Karpas-422 (cell line): ENCODE results near the gene EML6. TPM values are rescaled to one million over a fixed set of nuclear protein-coding genes. Genes with fewer than 3 reads are reported as not detected.

Source experiments
- DNase-seq: peaks from one replicate; pipeline ENCODE4 v3.0.0-alpha.2; 2015
- H2AFZ ChIP-seq: fragments of 200-600 bp; sonication (generic); 2 replicates; pipeline ENCODE4 v1.6.1; 2014; ENCODE audit warnings: antibody characterized with exemption, low read length, mixed read lengths
- H3K27ac ChIP-seq: fragments of 200-600 bp; sonication (generic); 2 replicates; pipeline ENCODE4 v1.5.1; 2014; ENCODE audit warnings: mild to moderate bottlenecking, low read length, moderate library complexity
- H3K27me3 ChIP-seq: fragments of 200-600 bp; sonication (generic); 2 replicates; pipeline ENCODE4 v1.6.1; 2014; ENCODE audit warnings: low read length, mixed read lengths
- H3K36me3 ChIP-seq: fragments of 200-600 bp; sonication (generic); 2 replicates; pipeline ENCODE4 v1.6.1; 2014; ENCODE audit warnings: low read length, mixed read lengths; ENCODE audit not compliant: insufficient read depth
- H3K4me1 ChIP-seq: fragments of 200-600 bp; sonication (generic); 2 replicates; pipeline ENCODE4 v1.6.1; 2014; ENCODE audit warnings: mild to moderate bottlenecking, low read length, mixed read lengths
- H3K4me2 ChIP-seq: fragments of 200-600 bp; sonication (generic); 2 replicates; pipeline ENCODE4 v1.6.1; 2014; ENCODE audit warnings: low read length, low read depth, mild to moderate bottlenecking; ENCODE audit not compliant: poor library complexity, severe bottlenecking
- H3K4me3 ChIP-seq: fragments of 200-600 bp; sonication (generic); 2 replicates; pipeline ENCODE4 v1.5.1; 2014; ENCODE audit warnings: mild to moderate bottlenecking, antibody characterized with exemption, low read length, mixed read lengths
- H3K79me2 ChIP-seq: fragments of 200-600 bp; sonication (generic); 2 replicates; pipeline ENCODE4 v1.6.1; 2014; ENCODE audit warnings: mild to moderate bottlenecking, low read length, mixed read lengths
- H3K9ac ChIP-seq: fragments of 200-600 bp; sonication (generic); 2 replicates; pipeline ENCODE4 v1.6.0; 2014; ENCODE audit warnings: low read length
- H3K9me2 ChIP-seq: fragments of 200-600 bp; sonication (generic), shearing (Covaris generic); replicated peaks from 2 replicates; pipeline ENCODE4 v1.6.0; 2014; ENCODE audit warnings: mild to moderate bottlenecking, low read length, moderate library complexity; ENCODE audit not compliant: insufficient read depth
- H3K9me3 ChIP-seq: fragments of 300-700, 200-600 bp; sonication (generic); 2 replicates; pipeline ENCODE4 v1.6.1; 2014; ENCODE audit warnings: low read length, mixed read lengths
- H4K20me1 ChIP-seq: fragments of 200-600 bp; sonication (generic); 2 replicates; pipeline ENCODE4 v1.6.1; 2014; ENCODE audit warnings: mild to moderate bottlenecking, antibody characterized with exemption, low read length, low read depth; ENCODE audit not compliant: insufficient read depth
- total RNA-seq: library from RNA; depleted of rRNA; stranded (reverse); fragments of >200 nt; shearing (Covaris generic); gene quantifications from 2 replicates; pipeline ENCODE4 v1.2.3, GENCODE V29; 2014; ENCODE audit warnings: low replicate concordance

EML6 gene
- total RNA-seq, 1 experiment from 2014 or later, result 187 TPM

DNA sequence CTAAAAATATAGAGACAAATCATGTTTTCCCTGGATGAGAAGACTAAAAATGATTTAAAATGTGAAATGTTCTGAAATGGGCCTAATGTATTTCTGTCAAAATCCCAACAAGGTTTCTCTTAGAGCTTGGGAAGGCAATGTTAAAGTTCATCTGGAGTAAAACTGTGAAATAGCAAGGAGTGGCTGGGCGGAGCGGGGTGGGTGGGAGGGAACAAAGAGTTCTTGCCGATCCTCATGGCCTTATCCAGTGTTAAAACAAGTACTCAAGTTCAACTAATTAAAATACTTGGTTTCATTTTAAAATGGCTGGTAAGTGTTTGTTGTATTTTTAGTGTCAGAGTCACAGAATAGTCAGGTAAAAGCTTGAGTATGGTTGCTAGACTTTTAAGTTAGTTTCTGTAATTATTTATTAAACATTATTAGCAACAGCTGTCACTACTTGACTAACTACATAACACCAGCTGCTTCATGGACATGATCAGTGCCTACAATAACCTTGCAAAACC, 239.5 kb downstream of the EML6 start:
- H3K4me1 ChIP-seq, result peaks cover 4% of the 10 kb centered on the region; the same call in 1 of the 2 replicates
- H3K9me2 ChIP-seq, result no peaks in the 10 kb centered on the region
- H3K27me3 ChIP-seq, result no peaks in the 10 kb centered on the region
- no peak overlapping the region for H3K4me2 ChIP-seq
- H3K79me2 ChIP-seq, result no peaks in the 10 kb centered on the region
- no peak overlapping the region for H3K4me3 ChIP-seq
- no peak overlapping the region for H3K27ac ChIP-seq
- no peak overlapping the region for H3K9ac ChIP-seq
- peaks cover 63% of the 10 kb centered on the region for H3K36me3 ChIP-seq
- no peaks in the 10 kb centered on the region for H4K20me1 ChIP-seq
- no peaks in the 10 kb centered on the region for H3K9me3 ChIP-seq
- no peak for DNase-seq
- H2AFZ ChIP-seq, result no peak overlapping the region

DNA sequence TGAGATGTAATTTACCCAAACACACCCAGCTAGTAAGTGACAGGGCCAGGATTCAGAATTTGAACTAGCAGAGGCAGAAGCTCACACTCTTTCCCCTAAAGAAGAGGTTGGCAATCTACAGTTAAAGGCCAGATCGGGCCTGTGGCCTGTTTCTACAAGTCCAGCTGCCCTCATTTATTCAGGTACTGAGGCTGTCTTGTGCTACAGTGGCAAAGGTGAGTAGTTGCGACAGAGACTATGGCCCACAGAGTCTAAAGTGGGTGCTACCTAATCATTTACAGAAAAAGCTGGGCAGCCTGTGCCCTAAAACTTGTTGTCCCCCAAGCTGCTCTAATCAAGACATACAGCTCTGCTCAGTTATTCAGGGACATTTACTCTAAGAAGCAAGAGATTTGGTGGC, 240.0 kb downstream of the EML6 start:
- H3K36me3 ChIP-seq, result peaks cover 65% of the 10 kb centered on the region
- H3K9ac ChIP-seq, result no peak overlapping the region
- no peak overlapping the region for H2AFZ ChIP-seq
- peaks cover 4% of the 10 kb centered on the region; the same call in 1 of the 2 replicates for H3K4me1 ChIP-seq
- H3K27ac ChIP-seq, result no peak overlapping the region
- no peaks in the 10 kb centered on the region for H3K9me2 ChIP-seq
- no peaks in the 10 kb centered on the region for H4K20me1 ChIP-seq
- no peaks in the 10 kb centered on the region for H3K9me3 ChIP-seq
- no peak overlapping the region for H3K4me3 ChIP-seq
- H3K79me2 ChIP-seq, result no peaks in the 10 kb centered on the region
- no peak overlapping the region for H3K4me2 ChIP-seq
- no peak for DNase-seq
- H3K27me3 ChIP-seq, result no peaks in the 10 kb centered on the region

DNA sequence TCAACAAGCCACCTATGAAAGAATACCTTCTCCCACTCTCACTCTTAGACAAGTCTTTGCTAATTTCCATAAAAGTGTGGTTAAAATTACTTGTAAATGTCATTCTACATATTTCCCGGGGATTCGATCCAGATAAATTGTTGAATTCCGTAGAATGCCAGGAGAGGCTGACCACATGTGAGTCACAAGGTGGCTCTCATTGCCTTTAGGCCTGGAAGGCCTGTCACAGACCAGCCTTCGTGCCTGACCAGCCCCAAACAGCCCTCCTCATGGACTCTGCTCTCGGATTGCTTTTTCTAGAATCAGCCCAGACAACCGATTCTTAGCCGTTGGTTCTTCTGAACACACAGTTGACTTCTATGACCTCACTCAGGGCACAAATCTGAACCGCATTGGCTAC, 240.8 kb downstream of the EML6 start:
- Histone ChIP-seq H3K36me3 (peaks cover 65% of the 10 kb centered on the region; the same call in 1 of the 2 replicates), H3K9me2 (no peaks in the 10 kb centered on the region), H2AFZ (no peak overlapping the region), H3K9ac (no peak overlapping the region), H3K27ac (no peak overlapping the region), H3K79me2 (no peaks in the 10 kb centered on the region), H3K27me3 (no peaks in the 10 kb centered on the region), H3K9me3 (no peaks in the 10 kb centered on the region), H3K4me3 (no peak overlapping the region), H3K4me2 (no peak overlapping the region), H3K4me1 (peaks cover 5% of the 10 kb centered on the region; the same call in 1 of the 2 replicates), H4K20me1 (no peaks in the 10 kb centered on the region)
- DNase-seq, result no peak

DNA sequence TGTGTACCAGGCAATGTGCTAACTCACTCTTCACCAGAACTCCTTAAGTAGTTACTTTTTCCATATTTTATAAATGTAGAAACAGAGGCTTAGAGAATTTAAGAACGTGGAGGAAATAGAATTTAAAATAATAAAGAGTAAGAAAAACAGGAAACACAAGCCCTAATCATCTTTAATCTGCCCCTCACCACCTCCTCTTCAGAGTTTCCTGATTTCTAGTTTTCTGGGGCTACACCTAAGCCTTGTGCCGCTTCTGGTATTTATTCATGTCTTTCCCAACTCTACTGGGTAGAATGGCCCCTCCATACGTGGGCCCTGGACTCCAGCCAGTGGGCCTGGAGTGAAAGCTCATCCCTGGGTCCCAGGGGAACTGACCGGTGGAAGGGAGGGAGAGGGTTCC, 241.4 kb downstream of the EML6 start:
- no peaks in the 10 kb centered on the region for H3K79me2 ChIP-seq
- H3K9me2 ChIP-seq, result no peaks in the 10 kb centered on the region
- H3K27ac ChIP-seq, result no peak overlapping the region
- peaks cover 68% of the 10 kb centered on the region; the same call in 1 of the 2 replicates for H3K36me3 ChIP-seq
- H3K9ac ChIP-seq, result no peak overlapping the region
- H3K9me3 ChIP-seq, result no peaks in the 10 kb centered on the region
- H3K27me3 ChIP-seq, result no peaks in the 10 kb centered on the region
- H2AFZ ChIP-seq, result no peak overlapping the region
- H3K4me3 ChIP-seq, result no peak overlapping the region
- H3K4me1 ChIP-seq, result peaks cover 5% of the 10 kb centered on the region; the same call in 1 of the 2 replicates
- H3K4me2 ChIP-seq, result no peak overlapping the region
- DNase-seq, result no peak
- no peaks in the 10 kb centered on the region for H4K20me1 ChIP-seq

DNA sequence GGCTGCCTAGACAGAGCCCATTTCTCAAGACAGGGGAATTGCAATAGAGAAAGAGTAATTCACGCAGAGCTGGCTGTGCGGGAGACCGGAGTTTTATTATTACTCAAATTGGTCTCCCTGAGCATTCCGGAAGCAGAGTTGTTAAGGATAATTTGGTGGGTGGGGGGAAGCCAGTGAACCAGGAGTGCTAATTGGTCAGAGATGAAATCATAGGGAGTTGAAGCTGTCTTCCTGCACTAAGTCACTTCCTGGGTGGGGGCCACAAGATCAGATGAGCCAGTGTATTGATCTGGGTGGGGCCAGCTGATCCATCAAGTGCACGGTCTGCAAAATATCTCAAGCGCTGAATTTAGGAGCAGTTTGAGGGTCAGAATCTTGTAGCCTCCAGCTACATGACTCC, 242.0 kb downstream of the EML6 start:
- H3K4me3 ChIP-seq, result no peak overlapping the region

DNA sequence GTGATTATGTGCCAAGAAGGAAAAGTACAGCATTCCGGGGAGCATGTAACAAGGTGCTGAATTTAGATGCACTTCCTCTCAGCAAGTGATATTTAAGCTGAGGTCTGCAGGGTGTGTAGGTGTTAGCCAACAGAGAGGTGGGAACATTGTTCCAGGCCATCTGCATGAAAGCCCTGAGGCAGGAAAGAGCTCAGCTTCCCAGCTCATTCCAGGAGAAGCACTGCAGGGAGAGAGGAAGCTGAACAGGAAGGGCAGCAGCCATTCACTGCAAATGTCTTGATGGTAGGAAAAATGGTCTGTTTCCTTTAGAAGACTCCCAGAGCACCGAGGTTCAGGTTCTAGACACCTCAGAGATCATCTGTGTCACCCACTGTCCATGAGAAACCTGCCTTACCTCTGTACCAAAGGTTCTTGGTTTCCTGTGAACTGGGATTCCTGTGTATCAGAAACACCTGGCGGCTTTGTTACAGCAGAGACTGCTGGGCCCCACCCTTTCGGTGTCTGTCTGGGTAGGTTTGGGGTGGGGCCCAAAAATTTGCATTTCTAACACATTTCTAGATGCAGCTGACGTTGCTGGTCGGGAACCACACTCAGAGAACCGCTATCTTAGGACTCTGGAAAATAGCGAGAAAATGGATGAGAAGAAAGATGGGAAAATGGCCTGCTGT, 242.8 kb downstream of the EML6 start:
- H3K4me1 ChIP-seq, result peaks cover 5% of the 10 kb centered on the region; the same call in 1 of the 2 replicates
- no peaks in the 10 kb centered on the region for H3K9me3 ChIP-seq
- H3K9ac ChIP-seq, result no peak overlapping the region
- no peak overlapping the region for H3K4me2 ChIP-seq
- no peaks in the 10 kb centered on the region for H3K9me2 ChIP-seq
- peaks cover 74% of the 10 kb centered on the region; the same call in 1 of the 2 replicates for H3K36me3 ChIP-seq
- DNase-seq, result no peak
- peaks cover 6% of the 10 kb centered on the region for H3K79me2 ChIP-seq
- H4K20me1 ChIP-seq, result no peaks in the 10 kb centered on the region
- H3K4me3 ChIP-seq, result no peak overlapping the region
- H3K27me3 ChIP-seq, result no peaks in the 10 kb centered on the region
- no peak overlapping the region for H3K27ac ChIP-seq
- H2AFZ ChIP-seq, result no peak overlapping the region

More for the DNA sequence above, 242.0 kb downstream of the EML6 start:
- no peak overlapping the region for H3K9ac ChIP-seq
- no peaks in the 10 kb centered on the region for H3K9me2 ChIP-seq
- H3K9me3 ChIP-seq, result no peaks in the 10 kb centered on the region
- no peak overlapping the region for H2AFZ ChIP-seq
- H3K4me1 ChIP-seq, result peaks cover 5% of the 10 kb centered on the region; the same call in 1 of the 2 replicates
- H3K27ac ChIP-seq, result no peak overlapping the region
- no peaks in the 10 kb centered on the region for H4K20me1 ChIP-seq
- no peaks in the 10 kb centered on the region for H3K79me2 ChIP-seq
- no peaks in the 10 kb centered on the region for H3K27me3 ChIP-seq
- no peak overlapping the region for H3K4me2 ChIP-seq
- H3K36me3 ChIP-seq, result peaks cover 68% of the 10 kb centered on the region; the same call in 1 of the 2 replicates
- DNase-seq, result no peak

DNA sequence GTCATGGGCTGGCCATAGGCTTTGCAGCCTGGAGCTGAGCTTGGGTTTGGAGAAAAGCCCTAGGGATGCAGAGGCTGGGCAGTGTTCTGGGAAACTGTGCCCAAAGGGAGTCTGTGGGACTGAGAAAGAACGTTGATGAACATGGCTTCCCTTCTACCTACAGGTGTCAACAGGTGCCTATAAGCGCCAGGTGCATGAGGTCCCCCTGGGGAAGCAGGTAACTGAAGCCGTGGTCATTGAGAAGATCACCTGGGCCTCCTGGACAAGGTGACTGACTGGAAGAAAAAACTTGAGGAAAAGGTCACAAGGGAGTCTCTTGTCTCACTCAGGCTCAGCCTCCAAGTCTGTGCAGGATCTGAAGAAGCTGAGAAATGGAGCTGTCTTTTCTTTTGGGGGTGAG, 243.4 kb downstream of the EML6 start:
- Histone ChIP-seq H3K4me1 (peaks cover 5% of the 10 kb centered on the region; the same call in 1 of the 2 replicates), H3K4me3 (no peak overlapping the region), H3K9me3 (no peaks in the 10 kb centered on the region), H3K79me2 (peaks cover 11% of the 10 kb centered on the region), H3K9me2 (no peaks in the 10 kb centered on the region), H4K20me1 (no peaks in the 10 kb centered on the region), H2AFZ (no peak overlapping the region), H3K9ac (no peak overlapping the region), H3K4me2 (no peak overlapping the region), H3K27me3 (no peaks in the 10 kb centered on the region), H3K36me3 (peaks cover 76% of the 10 kb centered on the region; the same call in 1 of the 2 replicates), H3K27ac (no peak overlapping the region)
- DNase-seq, result no peak

DNA sequence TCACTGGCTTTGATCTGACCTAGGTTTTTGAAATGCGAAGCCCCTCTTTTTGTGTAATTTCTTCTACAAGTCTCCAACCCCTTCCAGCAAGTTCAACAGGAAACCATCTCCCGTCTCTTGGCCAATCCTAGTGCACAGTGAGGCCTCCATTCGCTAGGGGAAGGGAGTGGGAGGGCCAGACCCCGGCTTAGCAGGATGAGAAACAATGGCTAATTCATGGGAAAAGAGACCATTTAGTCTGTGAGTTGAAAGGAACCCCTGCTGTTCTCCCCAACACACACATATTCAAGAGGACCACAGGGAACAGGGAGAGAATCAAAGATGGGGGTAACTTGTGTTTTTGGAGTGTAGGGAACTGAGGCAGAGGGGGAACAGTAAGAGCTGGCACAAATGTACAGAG, 243.8 kb downstream of the EML6 start:
- H4K20me1 ChIP-seq, result no peaks in the 10 kb centered on the region
- H3K4me1 ChIP-seq, result peaks cover 5% of the 10 kb centered on the region; the same call in 1 of the 2 replicates
- no peaks in the 10 kb centered on the region for H3K9me3 ChIP-seq
- no peaks in the 10 kb centered on the region for H3K9me2 ChIP-seq
- no peak for DNase-seq
- H3K4me2 ChIP-seq, result no peak overlapping the region
- peaks cover 76% of the 10 kb centered on the region; the same call in 1 of the 2 replicates for H3K36me3 ChIP-seq
- no peak overlapping the region for H3K27ac ChIP-seq
- no peak overlapping the region for H3K9ac ChIP-seq
- H3K27me3 ChIP-seq, result no peaks in the 10 kb centered on the region
- peaks cover 16% of the 10 kb centered on the region for H3K79me2 ChIP-seq
- H2AFZ ChIP-seq, result no peak overlapping the region
- H3K4me3 ChIP-seq, result no peak overlapping the region
